ENCODE results near the gene SCCPDH. TPM values are rescaled to one million over a fixed set of nuclear protein-coding genes. Genes with fewer than 3 reads are reported as not detected.

Gene SCCPDH
- total RNA-seq, 4 donors from 2014 or later: 18.6 to 50.5 (median 25.0) TPM

DNA sequence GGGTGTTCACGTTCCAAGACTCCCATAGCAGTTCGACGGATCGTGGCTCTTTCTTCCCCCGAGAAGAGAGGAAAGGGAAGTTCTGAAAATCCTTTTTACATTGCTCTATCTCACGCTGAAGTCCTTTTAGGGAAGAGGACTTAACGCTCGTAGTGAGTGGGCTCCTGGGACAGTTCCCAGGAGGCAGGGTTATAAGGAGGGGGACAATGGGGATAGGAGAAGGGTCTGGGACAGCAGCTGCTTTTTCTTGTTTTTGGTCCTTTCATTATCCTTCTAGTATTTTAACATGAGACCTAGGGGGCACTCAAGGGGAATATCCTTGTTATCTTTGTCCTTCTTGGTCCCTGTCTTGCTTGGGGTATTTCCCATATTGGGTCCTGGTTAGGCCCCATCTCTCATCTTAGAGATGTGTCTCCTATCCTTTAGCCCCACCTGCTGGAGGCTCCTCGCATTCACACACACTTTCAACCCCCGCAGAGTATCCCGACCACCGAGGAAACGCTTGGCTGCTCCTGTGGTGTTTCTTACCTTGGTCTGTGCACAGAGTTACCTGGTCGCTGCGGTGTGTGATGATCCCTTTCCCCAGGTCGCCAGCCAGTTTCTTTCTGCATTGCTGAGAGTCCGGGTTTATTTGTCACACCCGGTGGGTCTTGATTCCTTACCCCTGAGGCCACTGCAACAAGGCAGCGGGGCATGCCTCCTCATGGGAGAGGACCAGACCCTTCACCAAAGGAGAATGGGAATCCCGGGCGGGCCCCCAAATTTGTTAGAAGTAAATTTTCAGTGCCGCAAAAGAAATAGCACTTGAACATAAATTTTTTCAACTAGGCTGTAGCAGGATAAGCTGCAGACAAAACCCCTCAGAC lies 29.7 kb downstream of the SCCPDH start:
- ATAC-seq (ENCODE audit: low FRiP score) (peak; percentile 91), DNase-seq (ENCODE audit: low spot score) (peak; percentile 67)
- TF ChIP-seq, protein P1, sequence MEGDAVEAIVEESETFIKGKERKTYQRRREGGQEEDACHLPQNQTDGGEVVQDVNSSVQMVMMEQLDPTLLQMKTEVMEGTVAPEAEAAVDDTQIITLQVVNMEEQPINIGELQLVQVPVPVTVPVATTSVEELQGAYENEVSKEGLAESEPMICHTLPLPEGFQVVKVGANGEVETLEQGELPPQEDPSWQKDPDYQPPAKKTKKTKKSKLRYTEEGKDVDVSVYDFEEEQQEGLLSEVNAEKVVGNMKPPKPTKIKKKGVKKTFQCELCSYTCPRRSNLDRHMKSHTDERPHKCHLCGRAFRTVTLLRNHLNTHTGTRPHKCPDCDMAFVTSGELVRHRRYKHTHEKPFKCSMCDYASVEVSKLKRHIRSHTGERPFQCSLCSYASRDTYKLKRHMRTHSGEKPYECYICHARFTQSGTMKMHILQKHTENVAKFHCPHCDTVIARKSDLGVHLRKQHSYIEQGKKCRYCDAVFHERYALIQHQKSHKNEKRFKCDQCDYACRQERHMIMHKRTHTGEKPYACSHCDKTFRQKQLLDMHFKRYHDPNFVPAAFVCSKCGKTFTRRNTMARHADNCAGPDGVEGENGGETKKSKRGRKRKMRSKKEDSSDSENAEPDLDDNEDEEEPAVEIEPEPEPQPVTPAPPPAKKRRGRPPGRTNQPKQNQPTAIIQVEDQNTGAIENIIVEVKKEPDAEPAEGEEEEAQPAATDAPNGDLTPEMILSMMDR (IDR thresholded peaks at IDR 0.05): peak in 2 of 3 donors; percentile 21 to 68

DNA sequence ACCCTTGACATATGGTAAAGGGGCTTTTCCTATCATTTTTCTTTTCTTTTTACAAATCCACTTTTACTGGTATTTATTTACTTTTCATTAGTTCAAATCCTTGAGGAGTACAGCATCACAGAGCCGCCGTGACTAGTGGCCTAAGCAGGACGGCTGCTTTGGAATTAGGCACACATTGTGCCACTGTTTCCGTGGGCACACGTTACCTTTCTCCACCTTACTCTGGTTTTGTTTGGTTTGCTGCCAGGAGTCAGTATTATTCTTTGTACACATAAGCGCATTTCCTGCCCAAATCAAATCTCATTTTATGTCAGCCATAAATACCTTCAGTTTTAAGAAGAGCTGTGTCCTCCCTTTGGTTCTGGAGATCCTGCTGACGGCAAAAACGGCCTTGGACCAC lies 31.2 kb downstream of the SCCPDH start:
- ATAC-seq (ENCODE audit: low FRiP score) (no peak), DNase-seq (ENCODE audit: low spot score) (no peak)
- TF ChIP-seq, protein P1 (IDR thresholded peaks at IDR 0.05): no peak

GRCh38 chr1:246760422-246761347 lies 36.5 kb downstream of the SCCPDH start:
- TF ChIP-seq, protein P1 (IDR thresholded peaks at IDR 0.05): no peak
- DNase-seq (ENCODE audit: low spot score): no peak
- no peak for ATAC-seq (ENCODE audit: low FRiP score)

DNA sequence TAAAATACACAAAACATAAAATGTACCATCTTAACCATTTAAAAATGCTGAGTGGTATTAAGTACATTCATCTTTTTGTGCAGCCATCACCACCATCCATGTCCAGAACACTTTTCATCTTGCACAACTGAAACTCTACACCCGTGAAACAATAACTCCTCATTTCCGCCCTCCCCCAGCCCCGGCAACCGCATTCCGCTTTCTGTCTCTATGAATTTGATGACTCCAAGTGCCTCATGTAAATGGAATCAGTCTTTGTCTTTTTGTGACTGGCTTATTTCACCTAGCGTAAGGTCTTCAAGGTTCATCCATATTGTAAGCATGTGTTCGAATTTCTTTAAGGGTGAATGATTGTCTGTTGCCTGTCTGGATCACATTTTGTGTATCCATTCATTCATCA lies 37.2 kb downstream of the SCCPDH start:
- ATAC-seq (ENCODE audit: low FRiP score): no peak
- TF ChIP-seq, protein P1 (IDR thresholded peaks at IDR 0.05): no peak
- DNase-seq (ENCODE audit: low spot score): no peak

- DNase-seq (ENCODE audit: low spot score): no peak
- ATAC-seq (ENCODE audit: low FRiP score): no peak
- TF ChIP-seq, protein P1 (IDR thresholded peaks at IDR 0.05): no peak
These were observed 41.3 kb downstream of the SCCPDH start for GRCh38 chr1:246765521-246765920.

- TF ChIP-seq, protein P1 (IDR thresholded peaks at IDR 0.05): no peak
- ATAC-seq (ENCODE audit: low FRiP score): no peak
- no peak for DNase-seq (ENCODE audit: low spot score)
These were observed 44.3 kb downstream of the SCCPDH start for GRCh38 chr1:246768403-246769020.
